GM18858 (cell line): ENCODE data around the gene C5AR1.
A peak's percentile ranks its signal among the peaks of the same experiment; 100 is the strongest.
"Not testable (repeated sequence)": the region's sequence is repeated elsewhere in the genome, so short reads cannot be mapped to it uniquely, and the experiment has no call there.

Experiments
- ATAC-seq: cut with Tn5 transposase; IDR thresholded peaks from one replicate; pipeline ENCODE4 v1.9.1; 2021; ENCODE audit not compliant: unreplicated experiment

Gene C5AR1

DNA sequence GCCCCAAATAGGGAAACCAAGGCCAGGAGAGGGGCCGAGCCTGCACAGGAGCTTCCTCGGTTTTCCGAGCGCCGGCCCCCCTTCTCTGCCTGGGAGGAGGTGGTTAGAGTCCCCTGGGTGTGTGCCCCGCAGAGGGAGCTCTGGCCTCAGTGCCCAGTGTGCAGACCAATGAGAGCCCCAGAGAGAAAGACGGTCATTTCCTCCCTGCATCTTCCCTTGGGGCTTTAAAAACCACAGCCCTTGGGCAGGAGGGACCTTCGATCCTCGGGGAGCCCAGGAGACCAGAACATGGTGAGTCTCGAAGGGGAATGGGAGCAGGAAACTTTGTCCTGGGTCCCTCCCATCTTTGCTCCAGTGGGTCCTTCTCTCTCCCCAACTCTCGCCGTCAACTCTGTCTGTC, at the start of gene C5AR1:
Gene C5AR1 (plus strand): TSS at position 254 of the 400 bp plus-strand sequence. CDS start 35 bp downstream, at position 289.
- no peak for ATAC-seq

DNA sequence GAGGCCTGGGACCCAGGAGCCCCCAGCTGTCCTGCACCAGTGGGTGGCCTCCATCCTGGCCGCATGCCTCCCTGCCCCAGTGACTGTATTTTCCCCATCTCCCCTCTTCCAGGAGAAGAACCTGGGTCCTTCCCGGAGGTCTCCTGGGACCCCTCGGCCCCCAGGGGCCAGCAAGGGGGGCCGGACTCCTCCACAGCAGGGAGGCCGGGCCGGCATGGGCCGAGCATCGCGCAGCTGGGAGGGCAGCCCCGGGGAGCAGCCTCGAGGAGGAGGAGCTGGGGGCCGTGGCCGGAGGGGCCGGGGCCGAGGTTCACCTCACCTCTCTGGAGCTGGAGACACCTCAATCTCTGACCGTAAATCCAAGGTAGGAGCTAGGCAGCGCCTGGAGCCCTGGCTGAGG, 49.2 kb upstream of the C5AR1 start:
- no peak for ATAC-seq

DNA sequence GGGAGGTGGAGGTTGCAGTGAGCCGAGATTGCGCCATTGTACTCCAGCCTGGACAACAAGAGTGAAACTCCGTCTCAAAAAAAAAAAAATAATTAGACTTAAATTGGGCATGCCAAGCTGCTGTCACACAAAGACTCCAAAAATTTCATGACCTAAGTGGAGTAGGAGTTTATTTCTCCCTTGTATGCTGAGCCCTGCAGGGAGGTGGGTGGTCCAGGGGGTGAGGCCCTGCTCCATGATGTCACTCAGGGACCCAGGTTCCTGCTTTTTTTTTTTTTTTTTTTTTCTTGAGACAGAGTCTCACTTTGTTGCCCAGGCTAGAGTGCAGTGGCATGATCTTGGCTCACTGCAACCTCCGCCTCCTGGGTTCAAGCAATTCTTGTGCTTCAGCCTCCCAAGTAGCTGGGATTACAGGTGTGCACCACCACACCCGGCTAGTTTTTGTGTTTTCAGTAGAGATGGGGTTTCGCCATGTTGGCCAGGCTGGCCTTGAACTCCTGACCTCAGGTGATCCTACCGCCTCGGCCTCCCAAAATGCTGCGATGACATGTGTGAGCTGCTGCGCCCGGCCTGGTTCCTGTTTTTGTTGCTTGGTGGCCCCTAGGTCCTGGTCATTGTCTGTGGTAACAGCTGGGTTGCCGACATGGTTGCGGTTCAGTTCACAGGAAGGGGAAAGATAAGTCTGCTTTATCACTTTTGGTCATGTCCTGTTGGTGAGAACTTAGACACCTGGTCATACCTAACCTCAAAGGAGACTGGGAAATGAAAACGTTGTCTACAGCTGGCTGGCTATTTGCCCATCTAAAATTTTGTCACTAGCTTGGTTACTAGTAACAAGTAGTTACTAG, 47.5 kb upstream of the C5AR1 start:
- ATAC-seq: not testable (repeated sequence)

DNA sequence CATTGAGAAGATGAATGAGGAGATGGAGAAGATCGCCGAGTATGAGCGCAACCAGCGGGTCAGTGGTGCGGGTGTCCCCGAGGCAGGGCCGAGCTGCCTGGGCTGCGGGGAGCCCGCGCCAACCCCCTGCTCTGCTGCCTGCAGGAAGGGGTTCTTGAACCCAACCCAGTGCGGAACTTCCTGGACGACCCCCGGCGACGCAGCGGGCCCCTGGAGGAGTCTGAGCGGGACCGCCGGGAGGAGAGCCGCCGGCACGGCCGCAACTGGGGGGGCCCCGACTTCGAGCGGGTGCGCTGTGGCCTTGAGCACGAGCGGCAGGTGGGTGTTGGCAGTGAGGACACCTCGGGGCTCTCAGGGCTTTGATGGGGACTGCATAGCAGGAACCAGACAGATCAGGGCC, 45.0 kb upstream of the C5AR1 start:
- no peak for ATAC-seq

- ATAC-seq: no peak
These were observed 43.2 kb upstream of the C5AR1 start for GRCh38 chr19:47266401-47266941.

DNA sequence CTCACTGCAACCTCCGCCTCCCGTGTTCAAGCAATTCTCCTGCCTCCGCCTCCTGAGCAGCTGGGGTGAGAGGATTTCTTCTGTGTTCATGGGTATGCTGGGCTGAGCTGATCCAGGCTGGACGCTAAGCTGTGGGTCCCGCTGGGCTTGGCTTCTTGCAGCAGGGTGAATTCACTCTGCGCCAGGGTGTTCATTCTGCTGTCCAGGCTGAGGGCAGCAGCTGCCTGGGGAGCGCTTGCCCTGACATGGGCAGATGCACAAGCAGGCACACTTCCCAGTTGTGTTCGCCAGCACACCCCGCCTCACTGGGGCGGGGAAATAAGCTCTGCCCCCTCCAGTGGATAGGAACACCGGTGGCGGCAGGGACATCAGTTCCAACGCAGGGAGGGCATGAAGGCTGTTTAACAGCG, 42.3 kb upstream of the C5AR1 start:
- no peak for ATAC-seq

DNA sequence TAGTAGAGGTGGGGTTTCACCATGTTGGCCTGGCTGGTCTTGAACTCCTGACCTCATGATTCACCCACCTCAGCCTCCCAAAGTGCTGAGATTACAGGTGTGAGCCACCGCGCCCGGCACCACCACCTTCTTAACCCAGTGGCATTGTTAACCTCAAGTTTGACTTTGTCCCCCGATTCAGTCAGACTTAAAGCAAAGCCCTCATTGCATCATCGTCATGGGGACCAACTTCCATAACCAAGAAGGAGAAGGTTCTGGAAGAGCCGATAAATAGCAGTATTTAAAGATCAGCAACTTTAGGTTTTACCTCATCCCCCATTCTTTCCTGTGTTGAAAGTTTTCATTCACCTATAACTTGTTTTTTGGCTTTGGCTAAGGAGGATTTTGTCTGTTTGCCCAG, 41.6 kb upstream of the C5AR1 start:
- no peak for ATAC-seq

- no peak for ATAC-seq
These were observed 40.1 kb upstream of the C5AR1 start for GRCh38 chr19:47269596-47269995.

- no peak for ATAC-seq
These were observed 39.3 kb upstream of the C5AR1 start for GRCh38 chr19:47270408-47270807.

- ATAC-seq: no peak
These were observed 37.7 kb upstream of the C5AR1 start for GRCh38 chr19:47271949-47272348.

- ATAC-seq: no peak
These were observed 37.0 kb upstream of the C5AR1 start for GRCh38 chr19:47272448-47273312.

GRCh38 chr19:47273313-47274070, 36.2 kb upstream of the C5AR1 start:
- ATAC-seq: peak; percentile 41

DNA sequence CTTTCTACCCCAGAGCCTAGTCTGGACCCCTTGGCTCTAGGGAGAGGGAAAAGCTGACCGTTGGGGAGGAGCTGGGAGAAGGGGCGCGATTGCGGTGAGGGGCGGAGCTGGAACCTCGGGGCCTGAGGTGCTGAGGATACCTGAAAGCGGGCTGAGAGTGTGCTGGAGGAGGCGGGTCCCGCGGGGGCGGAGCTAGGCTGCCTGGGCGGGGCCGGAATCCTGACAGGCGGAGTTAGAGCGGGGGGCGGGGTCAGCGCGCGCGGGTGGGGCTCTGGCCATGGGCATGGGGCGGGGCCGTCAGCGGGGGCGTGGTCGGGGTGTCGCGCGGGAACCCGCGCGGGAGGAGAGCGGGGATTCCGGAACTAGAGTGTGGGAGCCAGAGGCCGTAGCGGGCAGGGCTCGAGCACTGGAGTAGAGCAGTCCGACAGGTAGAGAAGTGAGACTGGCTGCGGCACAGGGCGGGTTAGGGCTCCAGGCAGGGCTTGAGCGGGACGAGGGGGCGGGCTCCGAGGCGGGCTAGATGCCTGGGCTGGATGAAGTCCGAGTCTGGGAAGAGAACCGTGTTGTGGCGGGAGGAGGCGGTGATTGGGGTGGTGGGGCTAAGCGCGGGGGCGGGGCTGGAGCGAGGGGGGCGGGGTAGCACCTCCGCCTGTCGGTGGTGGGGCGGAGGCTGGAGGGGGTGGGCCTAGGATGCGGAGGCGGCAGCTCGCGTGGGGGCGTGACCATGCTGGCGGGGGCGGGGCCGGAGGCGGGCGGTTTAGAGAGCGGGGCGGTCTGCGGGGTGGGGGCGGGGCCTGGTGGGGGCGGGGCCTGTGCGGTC, 35.4 kb upstream of the C5AR1 start, which contains the start of gene INAFM1:
Gene INAFM1 (plus strand): TSS at position 815 of the 820 bp plus-strand sequence. CDS start 35 bp downstream, outside the sequence.
- ATAC-seq: no peak

DNA sequence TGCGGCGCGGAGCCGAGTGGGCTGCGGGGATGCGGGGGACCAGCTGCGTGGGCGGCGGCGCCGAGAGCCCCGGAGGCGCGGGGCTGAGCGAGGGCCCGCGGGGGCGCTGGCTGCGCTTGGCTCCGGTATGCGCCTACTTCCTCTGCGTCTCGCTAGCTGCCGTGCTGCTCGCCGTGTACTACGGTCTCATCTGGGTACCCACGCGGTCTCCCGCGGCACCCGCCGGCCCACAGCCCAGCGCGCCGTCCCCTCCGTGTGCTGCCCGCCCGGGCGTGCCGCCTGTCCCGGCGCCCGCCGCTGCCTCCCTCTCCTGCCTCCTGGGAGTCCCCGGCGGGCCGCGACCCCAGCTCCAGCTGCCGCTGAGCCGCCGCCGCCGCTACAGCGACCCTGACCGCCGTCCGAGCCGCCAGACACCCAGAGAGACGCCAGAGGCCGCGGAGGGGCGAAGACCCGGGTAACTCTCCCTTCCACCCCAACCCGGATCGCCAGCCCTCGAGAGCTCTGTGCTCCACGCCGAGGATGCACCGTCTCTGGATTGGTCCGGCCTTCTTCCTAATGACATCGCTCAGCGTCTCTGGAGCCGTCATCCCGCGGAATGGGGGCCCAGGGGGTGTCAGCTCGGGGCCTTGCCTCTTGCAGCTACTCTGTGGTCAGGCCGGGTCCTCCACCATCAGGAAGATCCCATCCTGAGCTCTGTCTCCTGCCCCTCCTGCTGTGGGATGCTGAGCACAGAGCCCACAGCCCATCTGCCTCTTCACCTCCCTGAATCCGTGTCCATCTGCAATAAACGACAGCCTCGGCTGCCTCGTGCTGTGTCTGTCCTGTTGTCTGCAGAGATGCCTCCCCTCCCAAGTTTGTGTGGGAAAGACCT, 34.5 kb upstream of the C5AR1 start:
- ATAC-seq: no peak

GRCh38 chr19:47275791-47276461, 33.7 kb upstream of the C5AR1 start:
- no peak for ATAC-seq

DNA sequence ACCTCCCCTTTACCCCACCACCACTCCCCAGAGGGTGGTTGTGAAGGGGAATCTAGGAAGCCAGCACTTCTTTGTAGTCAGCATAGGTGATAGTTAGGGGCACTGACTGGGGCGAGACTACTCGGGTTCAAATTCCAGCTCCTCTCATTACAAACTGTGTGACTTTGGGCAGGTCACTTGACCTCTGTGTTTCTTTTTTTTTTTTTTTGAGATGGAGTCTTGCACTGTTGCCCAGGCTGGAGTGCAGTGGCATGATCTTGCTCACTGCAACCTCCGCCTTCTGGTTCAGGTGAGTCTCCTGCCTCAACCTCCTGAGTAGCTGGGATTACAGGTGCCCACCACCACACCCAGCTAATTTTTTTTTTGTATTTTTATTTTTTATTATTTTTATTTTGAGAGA, 33.1 kb upstream of the C5AR1 start:
- ATAC-seq: not testable (repeated sequence)

GRCh38 chr19:47280183-47280797, 29.4 kb upstream of the C5AR1 start:
- no peak for ATAC-seq
